Kidney (tissue), 14 donors: ENCODE results near the gene GCNT2. TPM values are rescaled to one million over a fixed set of nuclear protein-coding genes. Genes with fewer than 3 reads are reported as not detected.
"Not testable (repeated sequence)": the region's sequence is repeated elsewhere in the genome, so short reads cannot be mapped to it uniquely, and the experiment has no call there.

Source experiments
- DNase-seq, 5 donors: peaks; one replicate each; pipeline ENCODE4 v3.0.0-alpha.2; 2013 to 2020
- FAIRE-seq: peaks from 2 replicates; lab custom pipeline; 2012; peaks lifted over from hg19 to GRCh38; lab: Jason Lieb, UNC
- H3K27ac ChIP-seq, 2 donors: one replicate each; pipeline ENCODE4 v1.7.0; 2013; ENCODE audit warnings: low read depth in 2 of 2, low read length in 2 of 2, inconsistent platforms in 1 of 2
- H3K27me3 ChIP-seq: one replicate; pipeline ENCODE4 v1.7.1; 2013; ENCODE audit warnings: low read length, inconsistent platforms; ENCODE audit not compliant: control insufficient read depth, insufficient read depth
- H3K36me3 ChIP-seq, 3 donors: one replicate each; pipeline versions ENCODE4 v1.7.0 to v1.7.1; 2013; ENCODE audit warnings: low read length in 3 of 3, control low read depth in 1 of 3, inconsistent platforms in 1 of 3; ENCODE audit not compliant: insufficient read depth in 3 of 3, control insufficient read depth in 2 of 3
- H3K4me1 ChIP-seq, 3 donors: one replicate each; pipeline versions ENCODE4 v1.7.0 to v1.7.1; 2013; ENCODE audit warnings: low read length in 3 of 3, inconsistent platforms in 1 of 3, low read depth in 1 of 3; ENCODE audit not compliant: control insufficient read depth in 2 of 3, insufficient read depth in 2 of 3
- H3K4me3 ChIP-seq, 3 donors: one replicate each; pipeline versions ENCODE4 v1.7.0 to v1.8.1; 2013; ENCODE audit warnings: low read length in 3 of 3, control low read depth in 1 of 3, inconsistent platforms in 1 of 3
- H3K9ac ChIP-seq, 3 donors: one replicate each; pipeline versions ENCODE4 v1.7.0 to v1.7.1; 2013; ENCODE audit warnings: low read length in 3 of 3, control low read depth in 1 of 3, inconsistent platforms in 1 of 3
- H3K9me3 ChIP-seq, 3 donors: one replicate each; pipeline versions ENCODE4 v1.7.0 to v1.7.1; 2013; ENCODE audit warnings: low read length in 3 of 3, control low read depth in 1 of 3, inconsistent platforms in 1 of 3; ENCODE audit not compliant: control insufficient read depth in 2 of 3, insufficient read depth in 1 of 3
- intact Hi-C: fragments of 100-400 bp; cut with DNase I; formaldehyde crosslinking; loops from one replicate; pipeline ENCODE4 v1.11.1; 2022
- polyA plus RNA-seq: library from polyadenylated mRNA; stranded (reverse); fragments of 350-450 nt; fragmentation: Illumina TruSeq; extraction: RNeasy Lipid Tissue Mini Kit (QIAGEN cat#74804); gene quantifications from one replicate; pipeline ENCODE4 v1.2.3, GENCODE V29; 2014; ENCODE audit warnings: low read depth, low replicate concordance; ENCODE audit not compliant: insufficient read depth
- total RNA-seq: library from RNA; stranded (reverse); fragmentation: NEBNext Ultra II Directional; extraction: Animal tissue kit (Norgen Biotek cat#: 25700); gene quantifications from one replicate; pipeline ENCODE4 v1.2.1, GENCODE V29; 2021
- TF ChIP-seq, protein P1 (sequence below): IDR thresholded peaks from 3 replicates; pipeline ENCODE4 v1.5.1; 2012; ENCODE audit warnings: mild to moderate bottlenecking, moderate library complexity, borderline replicate concordance; ENCODE audit not compliant: insufficient read depth; ENCODE audit errors: extremely low read depth
- donor health status: control.
- donor health status: control.
- donor health status: control.
- donor health status: control.
- donor health status: control.
- donor health status: DM: yes; HTN: yes; CAD: no.
- donor health status: Normal renal cell carcinoma (clear cell type).

The GCNT2 gene
- total and polyA plus RNA-seq, 2 donors from 2014 or later, result 10.5 to 12.5 TPM

GRCh38 chr6:10482636-10483257 is 38.4 kb upstream of the GCNT2 start:
- H3K9ac ChIP-seq, result no peak overlapping the region
- no peaks in the 10 kb centered on the region for H3K36me3 ChIP-seq
- intact Hi-C loops, result no loop called here
- no peaks in the 10 kb centered on the region for H3K9me3 ChIP-seq
- no peak overlapping the region for H3K27ac ChIP-seq
- TF ChIP-seq, protein P1, sequence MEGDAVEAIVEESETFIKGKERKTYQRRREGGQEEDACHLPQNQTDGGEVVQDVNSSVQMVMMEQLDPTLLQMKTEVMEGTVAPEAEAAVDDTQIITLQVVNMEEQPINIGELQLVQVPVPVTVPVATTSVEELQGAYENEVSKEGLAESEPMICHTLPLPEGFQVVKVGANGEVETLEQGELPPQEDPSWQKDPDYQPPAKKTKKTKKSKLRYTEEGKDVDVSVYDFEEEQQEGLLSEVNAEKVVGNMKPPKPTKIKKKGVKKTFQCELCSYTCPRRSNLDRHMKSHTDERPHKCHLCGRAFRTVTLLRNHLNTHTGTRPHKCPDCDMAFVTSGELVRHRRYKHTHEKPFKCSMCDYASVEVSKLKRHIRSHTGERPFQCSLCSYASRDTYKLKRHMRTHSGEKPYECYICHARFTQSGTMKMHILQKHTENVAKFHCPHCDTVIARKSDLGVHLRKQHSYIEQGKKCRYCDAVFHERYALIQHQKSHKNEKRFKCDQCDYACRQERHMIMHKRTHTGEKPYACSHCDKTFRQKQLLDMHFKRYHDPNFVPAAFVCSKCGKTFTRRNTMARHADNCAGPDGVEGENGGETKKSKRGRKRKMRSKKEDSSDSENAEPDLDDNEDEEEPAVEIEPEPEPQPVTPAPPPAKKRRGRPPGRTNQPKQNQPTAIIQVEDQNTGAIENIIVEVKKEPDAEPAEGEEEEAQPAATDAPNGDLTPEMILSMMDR, result no peak
- DNase-seq (peak in 1 of 5 donors; percentile 61), FAIRE-seq (no peak)
- H3K27me3 ChIP-seq, result no peaks in the 10 kb centered on the region
- H3K4me1 ChIP-seq, result no peaks in the 10 kb centered on the region
- no peak overlapping the region for H3K4me3 ChIP-seq

DNA sequence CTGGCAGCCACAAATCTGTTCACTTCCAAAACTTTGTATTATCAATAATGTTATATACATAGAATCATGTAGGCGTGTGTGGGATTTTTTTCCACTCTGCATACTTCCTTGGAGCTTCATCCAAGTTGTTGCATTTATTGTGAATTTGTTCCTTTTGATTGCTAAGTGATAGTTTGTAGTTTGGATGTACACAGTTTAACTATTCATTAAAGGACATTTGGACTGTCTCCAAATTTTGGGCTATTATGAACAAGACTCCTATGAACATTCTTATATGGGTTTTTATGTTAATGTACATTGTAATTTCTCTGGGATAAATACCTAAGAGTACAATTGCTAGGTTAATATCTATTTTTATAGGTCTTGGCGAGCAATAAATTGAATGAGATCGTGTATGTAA is 36.2 kb upstream of the GCNT2 start:
- TF ChIP-seq, protein P1, result no peak
- Histone ChIP-seq H3K27me3 (no peaks in the 10 kb centered on the region), H3K36me3 (no peaks in the 10 kb centered on the region), H3K4me3 (no peak overlapping the region), H3K4me1 (no peaks in the 10 kb centered on the region), H3K27ac (no peak overlapping the region), H3K9ac (no peak overlapping the region), H3K9me3 (no peaks in the 10 kb centered on the region)
- no peak for FAIRE-seq
- DNase-seq, result no peak
- intact Hi-C loops, result no loop called here

GRCh38 chr6:10485406-10485805 is 35.7 kb upstream of the GCNT2 start:
- H3K27me3 ChIP-seq, result no peaks in the 10 kb centered on the region
- no peak overlapping the region for H3K4me3 ChIP-seq
- no peak for DNase-seq
- no peak for FAIRE-seq
- H3K36me3 ChIP-seq, result no peaks in the 10 kb centered on the region
- TF ChIP-seq, protein P1, result no peak
- no peak overlapping the region for H3K9ac ChIP-seq
- no peak overlapping the region for H3K27ac ChIP-seq
- intact Hi-C loops, result no loop called here
- H3K4me1 ChIP-seq, result no peaks in the 10 kb centered on the region
- no peaks in the 10 kb centered on the region for H3K9me3 ChIP-seq

DNA sequence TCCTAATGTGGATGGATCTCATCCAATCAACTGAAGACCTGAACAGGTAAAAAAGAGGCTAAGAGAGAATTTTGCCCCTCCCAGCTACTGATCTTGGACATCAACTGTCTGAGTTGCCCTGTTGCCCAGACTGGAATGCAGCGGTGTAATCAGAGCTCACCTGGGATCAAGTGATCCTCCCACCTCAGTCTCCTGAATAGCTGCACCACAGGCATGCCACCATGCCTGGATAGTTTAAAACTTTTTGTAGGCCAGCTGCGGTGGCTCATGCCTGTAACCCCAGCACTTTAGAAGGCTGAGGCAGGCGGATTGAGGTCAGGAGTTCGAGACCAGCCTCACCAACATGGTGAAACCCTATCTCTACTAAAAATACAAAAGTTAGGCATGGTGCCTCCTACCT is 34.9 kb upstream of the GCNT2 start:
- intact Hi-C loops, result no loop called here

DNA sequence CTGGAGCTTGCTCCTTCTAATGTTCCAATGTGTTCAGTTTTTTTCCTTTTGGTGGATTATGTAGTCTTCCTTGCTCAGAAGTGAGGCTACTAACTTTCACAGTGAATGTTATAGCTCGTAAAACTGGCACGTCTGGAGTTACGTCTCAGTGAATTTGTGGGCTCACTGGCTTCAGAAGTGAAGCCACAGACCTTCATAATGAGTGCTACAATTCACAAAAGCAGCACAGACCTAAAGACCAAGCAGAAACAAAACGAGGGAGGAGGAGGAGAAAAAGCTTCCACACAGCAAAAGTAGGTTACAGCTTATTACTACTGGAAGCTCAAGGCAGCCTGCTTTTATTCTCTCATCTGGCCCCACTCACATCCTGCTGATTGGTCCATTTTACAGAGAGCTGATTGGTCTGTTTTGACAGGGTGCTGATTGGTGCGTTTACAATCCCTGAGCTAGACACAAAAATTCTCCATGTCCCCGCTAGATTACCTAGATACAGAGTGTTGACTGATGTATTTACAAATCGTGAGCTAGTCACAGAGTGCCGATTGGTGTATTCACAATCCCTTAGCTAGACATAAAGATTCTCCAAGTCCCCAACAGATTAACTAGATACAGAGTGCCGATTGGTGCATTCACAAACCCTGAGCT is 34.1 kb upstream of the GCNT2 start:
- peak in 2 of 5 donors; percentile 16 to 23 for DNase-seq
- H3K27ac ChIP-seq, H3K4me3 ChIP-seq, H3K9me3 ChIP-seq, H3K36me3 ChIP-seq, FAIRE-seq, H3K4me1 ChIP-seq, H3K27me3 ChIP-seq, H3K9ac ChIP-seq, intact Hi-C loops: not testable (repeated sequence)

More for the DNA sequence above, 34.9 kb upstream of the GCNT2 start:
- no peak overlapping the region for H3K4me3 ChIP-seq
- peak in 1 of 5 donors; percentile 15 for DNase-seq
- H3K27me3 ChIP-seq, result no peaks in the 10 kb centered on the region
- H3K4me1 ChIP-seq, result no peaks in the 10 kb centered on the region
- no peaks in the 10 kb centered on the region for H3K9me3 ChIP-seq
- H3K9ac ChIP-seq, result no peak overlapping the region
- TF ChIP-seq, protein P1, result no peak
- H3K27ac ChIP-seq, result no peak overlapping the region
- FAIRE-seq, result no peak
- no peaks in the 10 kb centered on the region for H3K36me3 ChIP-seq
